Nephron (organoid): ENCODE data around the gene GRIP2.
A peak's percentile ranks its signal among the peaks of the same experiment; 100 is the strongest.

Experiments
- H3K27ac Mint-ChIP-seq, 3 experiments: 2 replicates each; pipeline ENCODE4 v1.8.0; 2020; ENCODE audit warnings: mixed read lengths in 3 of 3, mild to moderate bottlenecking in 2 of 3, moderate library complexity in 1 of 3
- H3K27me3 Mint-ChIP-seq: 2 replicates; pipeline ENCODE4 v1.8.0; 2021; ENCODE audit warnings: low read depth, mild to moderate bottlenecking, moderate library complexity, mixed read lengths
- H3K36me3 Mint-ChIP-seq: 2 replicates; pipeline ENCODE4 v1.8.0; 2020; ENCODE audit warnings: low read depth, mixed read lengths
- H3K4me1 Mint-ChIP-seq: 2 replicates; pipeline ENCODE4 v1.8.0; 2020; ENCODE audit warnings: mixed read lengths
- H3K4me3 Mint-ChIP-seq, 3 experiments: 2 replicates each; pipeline ENCODE4 v1.8.0; 2020; ENCODE audit warnings: mild to moderate bottlenecking in 3 of 3, mixed read lengths in 3 of 3, moderate library complexity in 2 of 3
- H3K9me3 Mint-ChIP-seq: 2 replicates; pipeline ENCODE4 v1.8.0; 2020; ENCODE audit warnings: mixed read lengths
- CTCF ChIP-seq, 3 experiments: fragments of 200-600 bp; sonication (generic); IDR thresholded peaks; one replicate each; pipeline ENCODE4 v1.5.0; 2021; ENCODE audit warnings: antibody characterized with exemption in 3 of 3; ENCODE audit not compliant: unreplicated experiment in 3 of 3

Gene GRIP2

DNA sequence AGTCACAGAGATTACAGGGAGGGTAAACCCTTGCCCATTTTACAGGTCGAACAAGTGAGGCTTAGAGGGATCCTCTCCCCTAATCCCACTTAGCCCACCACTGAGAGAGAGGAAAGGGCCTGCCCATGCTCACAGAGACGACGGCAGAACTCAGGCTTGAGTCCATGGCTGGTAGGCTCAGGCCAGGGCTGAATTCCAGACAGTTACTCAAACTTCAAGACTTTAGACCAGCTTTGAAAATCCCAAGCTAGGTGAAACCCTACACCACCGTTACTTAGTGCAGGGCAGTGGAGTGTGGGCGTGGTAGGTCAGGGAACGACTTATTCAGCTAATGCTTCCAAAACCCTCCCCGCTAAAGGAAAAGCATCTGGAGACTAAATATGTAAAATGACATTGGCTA lies 16.4 kb downstream of the GRIP2 start:
- no peak overlapping the region for H3K27ac Mint-ChIP-seq
- H3K9me3 Mint-ChIP-seq, result no peaks in the 10 kb centered on the region
- no peak for TF ChIP-seq CTCF (IDR thresholded peaks at IDR 0.05; ENCODE audit: unreplicated experiment in 3 of 3)
- peak overlapping the region in 1 of 3 experiments; percentile 45 for H3K4me3 Mint-ChIP-seq
- H3K36me3 Mint-ChIP-seq, result no peaks in the 10 kb centered on the region
- H3K4me1 Mint-ChIP-seq, result peaks cover 42% of the 10 kb centered on the region
- H3K27me3 Mint-ChIP-seq, result peaks cover 8% of the 10 kb centered on the region

GRCh38 chr3:14522768-14523167 lies 17.4 kb downstream of the GRIP2 start:
- Mint-ChIP-seq H3K4me3 (no peak overlapping the region), H3K27ac (peak overlapping the region in 1 of 3 experiments; percentile 0), H3K36me3 (no peaks in the 10 kb centered on the region), H3K27me3 (peaks cover 8% of the 10 kb centered on the region), H3K9me3 (no peaks in the 10 kb centered on the region), H3K4me1 (peaks cover 42% of the 10 kb centered on the region)
- no peak for TF ChIP-seq CTCF (IDR thresholded peaks at IDR 0.05; ENCODE audit: unreplicated experiment in 3 of 3)

- Mint-ChIP-seq H3K27me3 (peaks cover 8% of the 10 kb centered on the region), H3K36me3 (no peaks in the 10 kb centered on the region), H3K4me1 (peaks cover 42% of the 10 kb centered on the region), H3K27ac (no peak overlapping the region), H3K4me3 (peak overlapping the region in 2 of 3 experiments; percentile 50 to 66), H3K9me3 (no peaks in the 10 kb centered on the region)
- no peak for TF ChIP-seq CTCF (IDR thresholded peaks at IDR 0.05; ENCODE audit: unreplicated experiment in 3 of 3)
Measured at GRCh38 chr3:14522129-14522691, 17.9 kb downstream of the GRIP2 start.

DNA sequence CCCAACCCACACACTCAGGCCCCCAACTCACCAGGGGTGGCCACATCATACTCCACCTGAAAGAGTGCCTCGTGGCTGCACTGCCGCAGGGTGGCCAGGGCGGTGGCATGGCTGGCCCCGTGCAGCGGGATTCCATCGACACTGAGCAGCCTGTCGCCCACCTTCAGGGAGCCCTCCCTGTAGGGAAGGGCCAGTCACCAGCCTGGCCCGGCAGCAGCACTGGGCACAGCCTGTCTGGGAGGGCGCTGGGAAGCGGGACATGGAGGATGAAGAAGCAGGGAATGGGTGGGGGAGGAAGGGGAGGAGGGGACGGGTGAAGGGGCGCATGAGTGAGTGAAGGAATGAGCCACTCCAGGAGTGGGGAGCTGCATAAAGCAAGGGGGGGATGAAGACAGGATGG lies 18.5 kb downstream of the GRIP2 start:
- Mint-ChIP-seq H3K36me3 (no peaks in the 10 kb centered on the region), H3K27me3 (peaks cover 8% of the 10 kb centered on the region), H3K4me1 (peaks cover 40% of the 10 kb centered on the region), H3K27ac (no peak overlapping the region), H3K4me3 (peak overlapping the region in 1 of 3 experiments; percentile 23), H3K9me3 (no peaks in the 10 kb centered on the region)
- no peak for TF ChIP-seq CTCF (IDR thresholded peaks at IDR 0.05; ENCODE audit: unreplicated experiment in 3 of 3)

DNA sequence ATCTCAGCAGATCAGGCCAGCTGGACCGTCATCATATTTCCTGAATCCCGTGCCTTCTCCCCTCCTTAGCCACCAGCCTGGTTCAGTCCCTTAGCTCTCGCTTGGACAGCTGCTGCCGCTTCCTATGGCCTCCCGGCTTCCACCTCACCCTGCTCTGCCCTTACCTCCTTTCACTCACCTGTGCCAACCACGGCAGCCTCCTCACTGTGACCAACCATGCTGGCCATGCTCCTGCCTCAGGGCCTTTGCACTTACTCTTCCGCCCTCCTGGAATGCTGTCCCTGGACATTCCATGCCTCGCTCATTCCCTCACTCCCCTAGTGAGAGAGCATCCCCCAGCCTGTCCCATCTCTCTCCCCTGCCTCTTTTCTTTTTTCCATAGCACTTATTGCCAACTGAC lies 19.2 kb downstream of the GRIP2 start:
- Mint-ChIP-seq H3K9me3 (no peaks in the 10 kb centered on the region), H3K4me1 (peaks cover 34% of the 10 kb centered on the region), H3K27ac (peak overlapping the region in 1 of 3 experiments; percentile 3), H3K4me3 (peak overlapping the region in 2 of 3 experiments; percentile 23 to 32), H3K27me3 (peaks cover 8% of the 10 kb centered on the region), H3K36me3 (no peaks in the 10 kb centered on the region)
- no peak for TF ChIP-seq CTCF (IDR thresholded peaks at IDR 0.05; ENCODE audit: unreplicated experiment in 3 of 3)

DNA sequence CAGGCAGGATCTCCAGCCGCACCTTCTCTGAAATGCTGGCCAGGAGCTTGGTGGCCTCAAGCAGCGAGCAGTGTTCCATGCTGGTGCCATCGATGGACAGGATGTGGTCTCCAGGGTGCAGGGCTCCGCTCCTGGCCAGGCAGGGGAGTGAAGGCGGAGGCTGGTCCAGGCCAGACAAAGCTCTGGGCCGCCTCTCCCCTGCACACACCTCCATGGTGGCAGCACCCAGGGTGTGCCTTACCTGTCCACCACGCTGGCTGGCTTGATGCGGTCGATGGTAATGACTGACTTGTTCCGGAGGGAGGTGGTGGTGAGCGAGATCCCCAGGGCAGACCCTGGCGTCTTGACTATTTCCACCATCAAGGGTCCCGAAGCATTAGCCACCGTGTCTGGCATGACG lies 20.0 kb downstream of the GRIP2 start:
- Mint-ChIP-seq H3K27ac (no peak overlapping the region), H3K9me3 (no peaks in the 10 kb centered on the region), H3K4me3 (peak overlapping the region in 2 of 3 experiments; percentile 5 to 23), H3K27me3 (peaks cover 8% of the 10 kb centered on the region), H3K36me3 (no peaks in the 10 kb centered on the region), H3K4me1 (peaks cover 31% of the 10 kb centered on the region)
- no peak for TF ChIP-seq CTCF (IDR thresholded peaks at IDR 0.05; ENCODE audit: unreplicated experiment in 3 of 3)
